Lower lobe of right lung (tissue), 2 donors: ENCODE data around the gene ITK. TPM values are rescaled to one million over a fixed set of nuclear protein-coding genes. Genes with fewer than 3 reads are reported as not detected.
A peak's percentile ranks its signal among the peaks of the same experiment; 100 is the strongest.

Experiments used
- ATAC-seq, 2 donors: fragments of 200-7000 bp; cut with Tn5 transposase; one replicate each; pipeline ENCODE4 v1.9.1; 2020 to 2022; ENCODE audit warnings: mild to moderate bottlenecking in 2 of 2, moderate library complexity in 2 of 2
- DNase-seq: peaks from one replicate; pipeline ENCODE4 v3.0.0-alpha.2; 2020
- H3K27ac ChIP-seq: fragments of 200-600 bp; one replicate; pipeline ENCODE4 v1.8.0; 2022
- H3K27me3 ChIP-seq: fragments of 200-600 bp; one replicate; pipeline ENCODE4 v1.8.0; 2022; ENCODE audit warnings: low read depth
- H3K36me3 ChIP-seq: fragments of 200-600 bp; one replicate; pipeline ENCODE4 v1.8.0; 2022; ENCODE audit warnings: mild to moderate bottlenecking
- H3K4me1 ChIP-seq: fragments of 200-600 bp; one replicate; pipeline ENCODE4 v1.8.0; 2022
- H3K4me3 ChIP-seq: fragments of 200-600 bp; one replicate; pipeline ENCODE4 v1.8.0; 2022; ENCODE audit warnings: mild to moderate bottlenecking
- H3K9me3 ChIP-seq: fragments of 200-600 bp; one replicate; pipeline ENCODE4 v1.8.0; 2022
- CTCF ChIP-seq: fragments of 200-600 bp; IDR thresholded peaks from one replicate; pipeline ENCODE4 v1.8.0; 2022; ENCODE audit warnings: antibody characterized with exemption, mild to moderate bottlenecking
- intact Hi-C: fragments of 100-400 bp; cut with DNase I; formaldehyde crosslinking; loops from one replicate; pipeline ENCODE4 v1.11.0; 2022
- total RNA-seq: library from RNA; stranded (reverse); fragmentation: NEBNext Ultra II Directional; extraction: Animal tissue kit (Norgen Biotek cat#: 25700); gene quantifications from one replicate; pipeline ENCODE4 v1.2.1, GENCODE V29; 2021
- donor health status: DM: no; HTN: yes; CAD: no; lungs with severe emphysema.

ITK gene
- total RNA-seq, 1 donor from 2014 or later = 6.3 TPM

- peak; percentile 57 to 65 for ATAC-seq
- Histone ChIP-seq H3K36me3 (no peaks in the 10 kb centered on the region), H3K27ac (peak overlapping the region; percentile 26), H3K27me3 (no peaks in the 10 kb centered on the region), H3K4me1 (peaks cover 6% of the 10 kb centered on the region), H3K4me3 (no peak overlapping the region), H3K9me3 (no peaks in the 10 kb centered on the region)
- intact Hi-C loops = no loop called here
- TF ChIP-seq CTCF = no peak
- DNase-seq = no peak
These were observed 72.2 kb downstream of the ITK start for GRCh38 chr5:157252711-157253465.

GRCh38 chr5:157253547-157253946, 72.9 kb downstream of the ITK start:
- ATAC-seq = peak; percentile 85 to 91
- intact Hi-C loops = no loop called here
- Histone ChIP-seq H3K9me3 (no peaks in the 10 kb centered on the region), H3K27me3 (no peaks in the 10 kb centered on the region), H3K4me3 (no peak overlapping the region), H3K36me3 (no peaks in the 10 kb centered on the region), H3K4me1 (peaks cover 6% of the 10 kb centered on the region), H3K27ac (no peak overlapping the region)
- peak; percentile 83 for TF ChIP-seq CTCF
- no peak for DNase-seq

GRCh38 chr5:157258450-157258849, 77.8 kb downstream of the ITK start:
- no peak for TF ChIP-seq CTCF

GRCh38 chr5:157259699-157260098, 79.1 kb downstream of the ITK start:
- TF ChIP-seq CTCF = no peak
- DNase-seq (no peak), ATAC-seq (no peak)
- Histone ChIP-seq H3K27ac (no peak overlapping the region), H3K4me3 (no peak overlapping the region), H3K9me3 (no peaks in the 10 kb centered on the region), H3K36me3 (no peaks in the 10 kb centered on the region), H3K4me1 (peaks cover 9% of the 10 kb centered on the region), H3K27me3 (no peaks in the 10 kb centered on the region)
- intact Hi-C loops = no loop called here

More at GRCh38 chr5:157258450-157258849, 77.8 kb downstream of the ITK start:
- H3K27ac ChIP-seq = no peak overlapping the region
- H3K4me3 ChIP-seq = no peak overlapping the region
- intact Hi-C loops = no loop called here
- H3K27me3 ChIP-seq = no peaks in the 10 kb centered on the region
- peaks cover 4% of the 10 kb centered on the region for H3K4me1 ChIP-seq
- DNase-seq (no peak), ATAC-seq (no peak)
- H3K36me3 ChIP-seq = no peaks in the 10 kb centered on the region
- H3K9me3 ChIP-seq = no peaks in the 10 kb centered on the region

- H3K4me1 ChIP-seq = peaks cover 28% of the 10 kb centered on the region
- peak in 1 of 2 donors; percentile 3 for ATAC-seq
- no peaks in the 10 kb centered on the region for H3K27me3 ChIP-seq
- H3K36me3 ChIP-seq = no peaks in the 10 kb centered on the region
- H3K4me3 ChIP-seq = no peak overlapping the region
- no peaks in the 10 kb centered on the region for H3K9me3 ChIP-seq
- intact Hi-C loops = no loop called here
- H3K27ac ChIP-seq = no peak overlapping the region
- TF ChIP-seq CTCF = no peak
- no peak for DNase-seq
These were observed 83.0 kb downstream of the ITK start for GRCh38 chr5:157263496-157264090.
